DMS53 treated with DMSO at 0.1 percent for 48 hours (cell line): ENCODE results near the gene MUCL3.
"Not testable (repeated sequence)": the region's sequence is repeated elsewhere in the genome, so short reads cannot be mapped to it uniquely, and the experiment has no call there.

ENCODE experiments used
- DNase-seq: peaks from one replicate; lab custom pipeline; 2025; ENCODE audit not compliant: unreplicated experiment; lab: John Stamatoyannopoulos, UW

Gene MUCL3

GRCh38 chr6:30912746-30913520, 27.8 kb upstream of the MUCL3 start:
- DNase-seq, result no peak

- no peak for DNase-seq
Measured at GRCh38 chr6:30913721-30914075, 27.1 kb upstream of the MUCL3 start.

GRCh38 chr6:30914076-30914853, 26.5 kb upstream of the MUCL3 start, which contains the start of gene VARS2:
Gene VARS2, plus strand, starts transcription at chr6:30914238. Its CDS starts 599 bp downstream, at chr6:30914837.
- DNase-seq, result peak; percentile 85

GRCh38 chr6:30914854-30915590, 25.8 kb upstream of the MUCL3 start:
- no peak for DNase-seq

- DNase-seq, result peak; percentile 63
Measured at GRCh38 chr6:30915591-30915946, 25.2 kb upstream of the MUCL3 start.

GRCh38 chr6:30917041-30917440, 23.7 kb upstream of the MUCL3 start:
- DNase-seq, result no peak

- no peak for DNase-seq
Measured at GRCh38 chr6:30917487-30917886, 23.3 kb upstream of the MUCL3 start.

- no peak for DNase-seq
Measured at GRCh38 chr6:30918670-30919069, 22.1 kb upstream of the MUCL3 start.

- no peak for DNase-seq
Measured at GRCh38 chr6:30922447-30922852, 18.3 kb upstream of the MUCL3 start.

GRCh38 chr6:30924040-30924627, 16.6 kb upstream of the MUCL3 start:
- DNase-seq, result not testable (repeated sequence)

- no peak for DNase-seq
Measured at GRCh38 chr6:30926644-30927043, 14.1 kb upstream of the MUCL3 start.

GRCh38 chr6:30927080-30927479, 13.7 kb upstream of the MUCL3 start:
- not testable (repeated sequence) for DNase-seq

- DNase-seq, result no peak
Measured at GRCh38 chr6:30928677-30929076, 12.1 kb upstream of the MUCL3 start.

GRCh38 chr6:30930506-30930905, 10.3 kb upstream of the MUCL3 start:
- no peak for DNase-seq

- DNase-seq, result no peak
Measured at GRCh38 chr6:30931272-30931671, 9.5 kb upstream of the MUCL3 start.

- DNase-seq, result peak; percentile 66
Measured at GRCh38 chr6:30931969-30932645, 8.7 kb upstream of the MUCL3 start, which contains the start of gene SFTA2. Gene SFTA2, minus strand, starts transcription at chr6:30932170. Its CDS starts 74 bp downstream, at chr6:30932096.

- no peak for DNase-seq
Measured at GRCh38 chr6:30932665-30933365, 8.0 kb upstream of the MUCL3 start.

- DNase-seq, result no peak
Measured at GRCh38 chr6:30935018-30935417, 5.8 kb upstream of the MUCL3 start.

GRCh38 chr6:30937265-30937664, 3.5 kb upstream of the MUCL3 start:
- no peak for DNase-seq

GRCh38 chr6:30938730-30939129, 2.0 kb upstream of the MUCL3 start:
- no peak for DNase-seq
